SIG-M5 (cell line): ENCODE results near the gene ACAD9.
"Not testable (repeated sequence)": the region's sequence is repeated elsewhere in the genome, so short reads cannot be mapped to it uniquely, and the experiment has no call there.

ENCODE experiments used
- DNase-seq: peaks from one replicate; lab custom pipeline; 2025; lab: John Stamatoyannopoulos, UW

ACAD9 gene

GRCh38 chr3:128879125-128879969 is at the start of gene ACAD9:
TSS of gene ACAD9 (plus strand) at chr3:128879620. CDS start at chr3:128879692, 72 bp downstream.
- peak; percentile 65 for DNase-seq

- not testable (repeated sequence) for DNase-seq
These were observed 49.3 kb upstream of the ACAD9 start for GRCh38 chr3:128829925-128830625.

- DNase-seq = not testable (repeated sequence)
These were observed 48.7 kb upstream of the ACAD9 start for GRCh38 chr3:128830762-128831161.

- DNase-seq = not testable (repeated sequence)
These were observed 46.4 kb upstream of the ACAD9 start for GRCh38 chr3:128832979-128833378.

GRCh38 chr3:128835096-128835495 is 44.3 kb upstream of the ACAD9 start:
- DNase-seq = no peak

- no peak for DNase-seq
These were observed 37.2 kb upstream of the ACAD9 start for GRCh38 chr3:128841926-128842920.

GRCh38 chr3:128844502-128844901 is 34.9 kb upstream of the ACAD9 start:
- DNase-seq = no peak

- DNase-seq = no peak
These were observed 34.2 kb upstream of the ACAD9 start for GRCh38 chr3:128845119-128845777.

GRCh38 chr3:128845778-128846485 is 33.5 kb upstream of the ACAD9 start:
- DNase-seq = peak; percentile 60

- peak; percentile 56 for DNase-seq
These were observed 32.9 kb upstream of the ACAD9 start for GRCh38 chr3:128846486-128846891.

- DNase-seq = no peak
These were observed 31.6 kb upstream of the ACAD9 start for GRCh38 chr3:128847666-128848370.

GRCh38 chr3:128848936-128849335 is 30.5 kb upstream of the ACAD9 start:
- DNase-seq = no peak

GRCh38 chr3:128849911-128850455 is 29.4 kb upstream of the ACAD9 start:
- DNase-seq = no peak

- DNase-seq = no peak
These were observed 28.9 kb upstream of the ACAD9 start for GRCh38 chr3:128850544-128850943.

GRCh38 chr3:128851601-128852000 is 27.8 kb upstream of the ACAD9 start:
- no peak for DNase-seq

- no peak for DNase-seq
These were observed 25.6 kb upstream of the ACAD9 start for GRCh38 chr3:128853826-128854225.

- peak; percentile 73 for DNase-seq
These were observed 24.9 kb upstream of the ACAD9 start for GRCh38 chr3:128854475-128854874.

GRCh38 chr3:128855569-128855968 is 23.9 kb upstream of the ACAD9 start:
- no peak for DNase-seq

GRCh38 chr3:128858167-128858566 is 21.3 kb upstream of the ACAD9 start:
- DNase-seq = no peak

- peak; percentile 81 for DNase-seq
These were observed 19.8 kb upstream of the ACAD9 start for GRCh38 chr3:128859630-128860029.
